HG03097 (cell line): ENCODE data around the gene MMP24.

Source experiments
- ATAC-seq: cut with Tn5 transposase; IDR thresholded peaks from one replicate; pipeline ENCODE4 v1.9.1; 2021; ENCODE audit not compliant: unreplicated experiment, low FRiP score

Gene MMP24

DNA sequence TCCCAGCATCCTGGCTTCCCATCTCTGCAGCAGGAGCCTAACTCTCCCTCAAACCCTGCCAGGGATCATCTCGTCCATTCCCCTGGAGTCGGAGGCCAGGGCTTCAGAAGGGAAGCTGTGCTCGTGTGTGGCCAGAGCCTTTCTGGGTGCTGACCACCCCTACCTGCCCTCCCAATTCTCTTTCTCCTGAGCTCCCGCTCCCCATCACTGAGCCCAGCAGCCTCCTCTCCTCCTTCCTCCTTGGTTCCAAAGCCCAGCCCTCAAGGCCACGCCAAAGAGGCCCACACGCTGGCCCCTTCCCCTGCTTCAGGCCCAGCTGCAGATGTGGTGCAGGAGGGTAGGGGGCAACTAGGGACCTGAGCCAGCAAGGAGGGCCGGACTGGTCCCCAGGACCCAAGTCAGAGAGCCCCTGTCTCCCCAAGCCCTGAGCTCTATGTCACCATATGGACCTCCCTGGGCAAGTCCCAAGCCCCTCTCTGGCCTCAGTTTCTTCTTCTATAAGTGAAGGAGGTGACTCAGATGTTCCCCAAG lies 64.5 kb downstream of the MMP24 start:
- no peak for ATAC-seq

DNA sequence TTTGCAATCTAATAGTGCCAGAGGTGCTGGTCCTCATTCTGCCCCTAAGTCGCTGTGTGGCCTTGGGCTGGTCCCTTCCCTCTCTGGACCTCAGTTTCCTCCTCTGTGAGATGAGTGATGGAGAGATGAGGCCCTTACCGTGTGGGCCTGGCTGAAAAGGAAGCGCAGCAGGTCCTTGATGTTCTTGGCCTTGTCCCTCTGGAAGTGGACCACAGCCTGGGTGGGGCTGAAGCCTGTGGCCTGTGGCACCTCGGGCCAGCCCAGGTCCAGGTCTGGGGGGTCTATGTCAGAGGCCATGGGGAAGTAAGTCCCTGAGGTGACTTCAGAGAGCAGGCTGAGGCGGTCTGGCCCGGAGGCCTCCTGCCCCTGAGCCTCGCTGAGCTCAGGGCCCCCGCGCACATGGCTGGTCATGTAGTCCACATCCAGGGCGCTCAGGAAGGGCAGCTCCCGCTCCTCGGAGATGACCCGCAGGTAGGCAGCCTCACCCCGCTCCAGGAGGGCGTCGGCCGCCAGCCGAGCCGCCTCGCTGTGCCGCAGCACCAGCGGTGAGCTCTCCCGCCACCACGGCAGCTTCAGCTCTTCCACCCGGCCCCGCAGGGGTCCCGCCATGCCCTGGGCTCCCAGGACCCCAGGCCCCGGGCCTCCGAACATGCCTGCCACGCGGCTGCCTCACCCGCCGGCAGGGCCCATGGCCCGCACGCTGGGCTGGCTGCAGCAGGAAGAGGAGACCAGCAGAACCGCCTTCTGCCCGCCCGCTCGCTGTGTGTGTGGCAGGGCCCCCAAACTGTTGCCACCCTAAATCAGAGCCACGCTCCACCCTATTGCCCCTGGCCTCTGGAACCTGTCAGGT lies 65.4 kb downstream of the MMP24 start, which contains the start of gene FAM83C:
FAM83C (minus strand) TSS at position 772 of the 850 bp plus-strand sequence; CDS start at position 651, 121 bp downstream.
- ATAC-seq = no peak

DNA sequence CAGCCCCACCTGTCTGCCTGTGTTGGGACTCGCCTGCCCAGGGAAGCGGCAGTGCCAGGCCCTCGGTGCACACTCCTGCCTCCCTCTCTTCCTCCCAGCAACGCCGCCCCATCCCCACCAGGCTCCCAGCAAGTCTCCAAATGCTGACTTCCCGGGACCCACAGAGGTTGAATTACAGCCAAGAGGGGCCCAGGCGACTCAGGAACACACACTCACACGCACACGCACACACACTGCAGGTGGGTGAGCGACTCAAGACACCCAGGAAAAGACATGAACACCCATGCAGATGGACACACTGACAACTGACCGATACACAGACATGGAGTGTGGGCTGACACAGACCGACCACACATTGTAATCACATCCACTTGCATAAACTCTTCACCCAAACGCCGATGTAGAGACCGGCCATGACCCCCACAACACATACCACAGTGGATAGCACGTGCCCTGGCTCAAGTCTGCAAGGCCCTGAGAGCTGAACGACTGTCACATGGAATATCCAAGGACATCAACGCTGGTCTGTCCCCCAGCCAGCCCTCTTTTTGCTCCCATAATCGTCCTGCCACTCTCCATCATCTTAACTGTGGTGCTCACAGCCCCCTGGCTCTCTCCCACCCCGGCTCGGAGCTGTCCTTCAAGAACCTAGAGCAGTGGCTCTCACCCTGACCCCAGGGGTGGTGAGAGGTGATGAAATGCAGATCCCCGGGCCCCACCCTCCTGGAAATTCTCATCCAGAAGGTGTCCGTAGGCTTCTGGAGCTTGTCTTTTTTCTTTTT lies 66.2 kb downstream of the MMP24 start:
- ATAC-seq = no peak

DNA sequence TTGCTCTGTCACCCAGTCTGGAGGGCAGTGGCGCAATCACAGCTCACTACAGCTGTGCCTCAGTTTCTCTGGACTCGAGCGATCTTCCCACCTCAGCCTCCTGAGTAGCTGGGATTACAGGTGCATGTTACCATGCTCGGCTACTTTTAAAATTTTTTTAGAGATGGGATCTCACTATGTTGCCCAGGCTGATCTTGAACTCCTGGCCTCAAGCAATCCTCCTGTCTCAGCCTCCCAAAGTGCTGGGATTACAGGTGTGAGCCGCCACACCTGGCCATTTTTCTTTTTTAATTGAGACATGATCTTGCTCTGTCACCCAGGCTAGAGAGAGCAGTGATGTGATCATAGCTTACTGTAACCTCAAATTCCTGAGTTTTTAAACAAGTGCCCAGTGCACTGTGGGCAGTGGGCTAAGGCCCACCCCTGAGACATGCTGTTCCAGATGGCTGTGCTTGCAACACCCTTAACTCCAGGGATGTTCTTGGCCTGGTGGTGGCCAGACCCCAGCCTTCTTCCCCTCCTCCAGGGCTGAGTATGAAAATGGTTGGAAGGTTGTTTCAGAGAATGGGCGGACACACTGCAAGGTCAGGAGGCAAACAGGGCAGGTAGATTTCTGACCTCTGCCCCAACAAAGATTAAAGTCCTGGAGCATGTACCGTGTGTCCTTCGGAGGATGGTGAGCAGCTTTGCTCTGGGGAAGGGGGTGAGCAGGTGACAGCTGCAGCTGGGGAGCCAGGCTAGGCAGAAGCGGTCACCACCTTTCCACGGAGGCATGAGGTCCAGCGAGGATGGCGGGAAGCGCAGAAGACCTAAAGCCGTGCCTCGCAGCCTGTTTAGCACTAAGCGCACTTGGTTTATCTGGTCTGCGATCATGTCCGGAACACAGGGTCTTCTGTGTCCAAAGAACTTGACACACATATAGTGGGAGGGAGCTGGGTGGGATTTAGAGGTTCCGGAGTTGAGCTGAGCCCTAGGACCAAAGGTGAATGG lies 67.1 kb downstream of the MMP24 start:
- no peak for ATAC-seq

DNA sequence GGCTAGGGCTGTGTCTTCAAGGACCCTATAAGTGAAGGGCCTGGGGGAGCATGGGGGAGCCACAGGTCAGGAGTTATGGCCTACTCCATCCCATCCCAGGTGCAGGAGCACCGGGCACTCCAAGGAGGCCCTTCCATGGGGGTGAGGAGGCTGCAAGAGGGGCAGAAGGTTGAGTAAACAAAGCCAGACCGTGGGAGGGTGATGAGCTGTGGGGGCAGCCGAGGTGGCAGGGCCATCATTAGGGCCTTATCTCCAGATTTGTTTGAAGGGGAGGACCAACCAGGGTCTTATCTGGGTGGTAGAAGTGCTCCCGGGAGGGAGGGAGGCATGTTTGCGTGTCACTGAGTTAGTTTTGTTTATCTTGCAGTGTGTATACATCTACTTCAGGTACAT lies 67.8 kb downstream of the MMP24 start:
- no peak for ATAC-seq

DNA sequence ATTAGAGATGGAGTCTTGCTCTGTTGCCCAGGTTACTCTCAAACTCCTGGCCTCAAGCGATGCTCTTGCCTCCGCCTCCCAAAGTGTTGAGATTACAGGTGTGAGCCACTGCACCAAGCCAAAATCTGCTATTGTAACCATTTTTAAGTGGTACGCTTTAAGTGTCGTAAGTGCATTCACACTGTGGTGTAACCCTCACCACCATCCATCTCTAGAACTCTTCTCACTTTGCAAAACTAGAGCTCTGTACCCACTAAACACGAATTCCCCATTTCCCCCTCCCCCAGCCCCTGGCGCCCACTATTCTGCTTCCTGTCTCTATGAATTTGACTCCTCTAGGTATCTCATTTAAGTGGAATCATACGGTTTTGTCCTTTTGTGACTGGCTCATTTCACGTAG lies 68.6 kb downstream of the MMP24 start:
- ATAC-seq = no peak

DNA sequence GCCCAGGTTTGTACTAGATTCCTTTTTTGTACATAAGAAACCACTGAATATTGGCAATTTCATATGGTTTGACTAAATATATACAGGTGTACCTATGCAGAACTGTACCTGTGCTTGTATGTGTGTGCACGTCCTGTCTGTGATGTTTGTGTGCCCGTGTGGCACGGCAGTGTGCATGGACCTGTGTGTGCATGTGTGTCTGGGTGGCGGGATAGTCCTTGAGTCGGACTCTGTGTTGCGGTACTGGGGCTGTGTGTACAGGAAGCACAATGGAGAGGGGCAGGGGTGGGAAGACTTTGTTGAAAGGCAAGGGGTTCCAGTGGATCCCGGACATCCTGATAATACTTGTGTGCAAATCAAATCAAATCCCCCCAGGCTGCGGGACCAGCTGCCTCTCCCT lies 69.2 kb downstream of the MMP24 start:
- ATAC-seq = no peak

DNA sequence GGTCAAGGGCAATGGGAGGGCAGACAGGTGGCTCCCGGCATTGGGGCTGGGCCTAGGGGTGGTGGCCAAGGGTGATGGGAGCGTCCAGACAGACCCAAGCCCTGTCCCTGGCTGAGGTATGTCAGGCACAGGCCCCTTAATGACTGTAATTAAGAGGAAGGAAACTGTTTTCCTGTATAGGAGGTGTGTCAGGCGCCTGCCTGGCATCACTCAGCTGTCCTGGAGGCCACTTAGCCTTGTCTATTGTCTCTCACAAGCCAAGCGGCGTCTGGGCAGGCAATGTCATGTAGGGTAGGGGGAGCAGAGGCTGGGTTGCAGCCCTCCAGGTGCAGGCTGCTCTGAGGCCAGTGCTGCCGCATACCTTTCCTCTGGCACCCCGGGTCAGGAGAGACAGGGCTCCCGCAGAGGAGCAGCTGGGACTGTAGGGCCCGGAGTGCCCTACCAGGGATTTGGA lies 69.6 kb downstream of the MMP24 start:
- no peak for ATAC-seq

DNA sequence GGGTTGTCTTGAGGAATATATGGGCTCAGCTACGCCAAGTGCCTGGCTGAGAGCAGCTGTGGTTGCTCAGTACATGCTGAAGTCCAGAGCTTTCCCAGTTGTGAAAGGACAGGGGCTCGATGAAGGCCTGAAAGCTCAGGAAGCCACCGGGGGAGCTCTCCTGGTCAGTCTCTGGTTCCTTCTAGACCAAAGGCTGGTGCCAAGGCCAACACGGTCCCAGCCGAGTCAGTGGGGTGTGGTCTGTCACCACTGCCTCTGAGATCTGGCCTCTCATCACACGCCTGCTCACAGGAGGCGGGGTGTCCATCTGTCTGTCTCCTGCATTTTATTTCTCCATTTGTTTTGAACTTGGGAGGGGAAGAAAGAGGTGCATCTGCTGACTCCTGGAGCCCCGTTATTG lies 70.7 kb downstream of the MMP24 start:
- no peak for ATAC-seq

DNA sequence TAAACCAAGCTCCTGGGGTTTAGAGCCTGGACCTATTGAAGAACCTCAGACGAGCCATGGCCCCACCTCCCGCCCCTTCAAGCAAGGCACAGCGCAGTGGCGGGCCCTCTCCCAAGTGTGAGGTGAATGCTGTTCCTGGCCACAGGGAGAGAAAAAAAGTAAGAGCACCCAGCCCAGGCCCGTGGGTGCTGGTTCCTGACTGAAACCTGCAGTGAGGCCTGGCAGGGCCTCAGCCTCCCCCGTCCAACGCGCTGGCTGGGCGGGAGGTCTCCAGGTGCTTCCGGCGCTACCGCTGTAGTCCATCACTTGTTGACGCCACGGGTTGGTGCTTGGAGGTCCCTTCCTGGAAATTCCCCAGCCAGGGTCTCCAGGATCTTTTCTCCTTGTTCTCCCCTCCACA lies 71.2 kb downstream of the MMP24 start:
- no peak for ATAC-seq

DNA sequence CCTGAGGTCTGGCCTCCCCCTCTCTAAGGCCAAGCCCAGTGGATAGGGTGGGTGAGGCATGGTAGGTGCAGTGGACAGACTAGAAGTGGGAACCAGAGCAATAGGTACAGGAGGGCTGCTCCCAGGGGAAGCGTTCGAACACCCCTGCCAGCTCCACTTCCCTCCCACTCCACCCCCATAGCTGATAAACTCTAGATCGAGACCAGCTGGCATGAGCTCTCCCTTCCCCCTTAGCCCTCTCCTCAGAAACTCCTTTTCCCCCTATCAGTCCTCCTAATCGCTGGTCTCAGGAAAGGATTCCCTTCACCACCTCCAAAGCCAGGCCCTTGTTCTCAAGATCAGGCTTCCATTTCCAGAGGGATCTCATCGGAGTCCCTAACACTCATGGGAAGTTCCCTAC lies 71.8 kb downstream of the MMP24 start:
- ATAC-seq = no peak

DNA sequence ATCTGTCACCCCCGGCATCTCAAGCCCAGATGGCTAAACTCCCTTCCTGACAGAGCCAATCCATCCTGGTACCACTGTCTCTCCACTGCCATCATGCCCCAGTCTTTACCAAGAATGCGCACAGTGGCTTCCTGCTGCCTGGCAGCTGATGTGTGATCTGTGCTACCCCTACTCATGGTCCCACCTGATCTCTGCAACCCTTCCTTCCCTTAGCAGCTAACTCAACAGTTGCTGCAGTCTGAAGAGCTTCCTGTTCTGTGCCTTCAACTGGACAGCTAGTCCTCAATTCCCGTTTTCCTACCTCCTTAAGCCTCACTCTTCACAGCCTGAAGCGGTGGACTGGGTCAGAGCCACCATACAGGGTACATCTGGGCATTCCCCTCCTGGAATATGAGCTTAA lies 73.3 kb downstream of the MMP24 start:
- ATAC-seq = no peak

DNA sequence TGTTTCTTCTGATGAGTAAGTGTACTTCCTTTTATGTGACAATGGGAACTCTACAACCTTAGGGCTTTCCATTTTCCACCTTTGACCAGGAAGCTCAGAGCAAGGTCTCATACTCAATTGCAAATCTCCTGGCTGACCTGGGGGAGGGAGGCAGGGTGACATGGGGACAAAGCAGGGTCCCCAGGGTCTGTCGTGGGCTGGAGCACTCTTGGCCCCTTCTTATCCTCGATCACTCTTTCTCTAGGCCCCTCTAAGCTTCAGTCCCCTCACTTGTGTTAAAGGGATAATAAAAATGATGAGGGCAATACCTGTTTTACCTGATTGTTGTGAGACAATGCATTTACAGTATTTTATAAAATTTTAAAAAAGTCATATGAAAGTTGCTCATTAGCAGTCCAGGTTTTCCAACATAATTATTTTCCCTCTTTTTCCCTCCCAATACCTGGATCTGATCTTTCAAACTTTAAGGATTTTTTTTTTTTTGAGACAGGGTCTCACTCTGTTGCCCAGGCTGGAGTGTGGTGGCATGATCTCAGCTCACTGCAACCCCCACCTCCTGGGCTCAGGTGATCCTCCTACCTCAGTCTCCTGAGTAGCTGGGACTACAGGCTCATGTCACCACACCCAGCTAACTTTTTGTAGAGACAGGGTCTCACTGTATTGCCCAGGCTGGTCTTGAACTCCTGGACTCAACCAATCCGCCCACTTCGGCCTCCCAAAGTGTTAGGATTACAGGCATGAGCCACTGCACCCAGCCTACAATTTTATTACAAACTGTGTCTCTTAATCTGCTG lies 74.2 kb downstream of the MMP24 start:
- ATAC-seq = no peak

DNA sequence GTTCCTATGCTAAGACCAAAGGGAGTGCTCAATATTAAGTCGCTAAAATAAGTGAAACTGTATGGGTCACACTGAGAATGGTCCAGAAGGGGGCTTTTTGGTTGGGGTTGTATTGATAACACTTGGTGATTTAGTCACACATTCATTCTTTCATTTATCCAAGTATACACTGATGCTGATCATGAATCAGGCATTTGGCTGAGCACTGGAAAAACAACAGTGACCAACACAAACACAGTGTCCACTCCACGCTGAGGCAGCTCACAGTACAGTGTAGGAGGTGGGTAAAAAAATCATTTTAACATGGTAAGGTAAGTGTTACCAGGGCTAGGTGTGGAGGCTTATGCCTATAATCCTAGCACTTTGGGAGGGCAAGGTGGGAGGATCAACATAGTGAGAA lies 74.9 kb downstream of the MMP24 start:
- no peak for ATAC-seq

DNA sequence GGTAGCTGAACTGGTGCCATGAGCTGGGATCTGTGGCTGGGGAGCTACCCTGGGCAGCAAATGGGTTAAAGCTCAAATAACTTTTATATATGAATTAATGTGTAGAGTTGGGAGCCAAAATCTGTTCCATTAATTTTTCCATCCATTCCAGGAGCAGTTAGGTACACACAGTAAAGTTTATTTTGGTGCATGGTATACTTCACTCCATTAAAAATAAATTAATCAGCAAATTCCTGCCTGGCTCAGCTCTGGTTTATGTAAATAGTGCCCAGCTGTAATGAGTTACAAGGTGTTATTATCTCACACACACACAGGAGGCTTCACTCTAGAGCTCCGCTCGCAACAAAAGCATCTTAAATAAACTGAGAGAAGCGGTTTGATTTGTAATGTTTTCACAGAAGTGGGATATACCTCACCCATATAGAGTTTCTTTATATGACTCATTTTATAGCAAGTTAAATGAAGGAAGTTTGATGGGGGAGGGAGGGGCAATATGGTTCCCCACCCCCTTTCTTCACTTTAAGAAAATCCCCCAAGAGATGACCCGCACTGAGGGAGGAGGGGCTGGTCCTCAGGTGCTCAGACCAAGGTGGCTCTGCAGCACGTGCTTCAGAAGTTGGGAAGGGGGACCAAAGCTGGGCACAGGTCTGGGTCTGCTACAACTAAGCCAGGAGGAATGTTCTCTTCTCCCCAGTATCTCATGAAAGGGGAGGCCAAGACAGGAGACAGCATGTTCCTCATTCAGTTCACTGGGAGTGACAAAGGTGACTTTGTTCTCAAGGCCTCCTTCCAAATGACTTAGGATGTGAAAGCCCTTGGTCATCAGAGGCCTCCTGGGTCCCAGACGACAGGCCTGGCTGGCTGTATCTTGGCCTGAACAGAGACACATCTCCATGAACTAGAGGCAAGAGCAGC lies 76.2 kb downstream of the MMP24 start:
- no peak for ATAC-seq

DNA sequence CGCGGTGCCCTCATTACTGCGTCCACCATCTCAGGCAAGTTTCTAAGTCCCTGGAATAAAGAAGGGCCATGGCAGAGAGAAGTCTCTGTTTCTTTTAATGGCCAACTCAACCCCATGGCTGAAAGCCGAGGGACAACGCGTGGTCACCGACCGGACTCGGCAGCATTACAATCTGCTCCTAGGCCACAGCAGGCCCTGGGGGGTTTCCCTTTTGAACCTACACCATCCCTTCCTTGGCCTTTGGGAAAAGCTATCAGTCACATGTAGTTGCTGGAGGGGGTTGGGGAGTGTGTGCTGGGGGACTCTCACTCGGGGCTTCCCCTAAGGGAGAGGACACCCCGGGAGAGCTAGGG lies 76.9 kb downstream of the MMP24 start:
- ATAC-seq = no peak

DNA sequence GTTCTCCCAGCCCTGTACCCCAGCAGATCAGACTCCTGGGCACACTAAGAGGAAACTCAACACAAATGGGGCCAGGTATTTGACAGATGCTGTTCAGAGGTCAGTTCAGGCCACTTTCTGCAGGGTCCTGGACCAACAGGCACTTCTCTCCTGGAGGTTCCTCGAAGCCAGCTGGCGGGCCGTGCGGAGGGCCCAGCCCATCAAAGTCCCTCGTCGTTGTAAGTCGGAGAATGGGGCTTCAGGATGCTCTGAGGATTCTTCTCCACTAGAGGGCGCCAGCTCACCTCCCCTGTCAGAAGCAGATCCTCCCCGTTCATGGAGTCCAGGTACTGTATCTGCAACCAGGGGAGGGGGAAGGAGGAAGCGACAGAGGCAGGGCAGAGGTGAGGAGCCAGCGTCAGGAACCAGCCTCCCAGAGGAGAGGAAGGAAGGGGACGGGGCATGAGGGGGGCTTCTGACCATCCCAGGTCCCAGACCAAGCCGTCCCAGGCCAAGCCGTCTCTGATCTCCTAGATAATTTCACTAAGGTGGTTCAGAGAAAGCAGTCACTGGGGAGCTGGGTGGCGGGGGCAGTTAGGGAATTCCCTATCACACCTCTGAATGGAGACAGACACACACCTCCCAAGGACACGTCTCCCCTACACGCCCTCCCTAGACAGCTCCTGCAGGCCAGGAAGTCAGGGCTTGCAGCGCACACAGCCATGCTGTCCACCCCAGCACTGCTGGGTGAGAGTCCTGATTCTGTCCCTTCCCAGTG lies 77.4 kb downstream of the MMP24 start:
- ATAC-seq = no peak

DNA sequence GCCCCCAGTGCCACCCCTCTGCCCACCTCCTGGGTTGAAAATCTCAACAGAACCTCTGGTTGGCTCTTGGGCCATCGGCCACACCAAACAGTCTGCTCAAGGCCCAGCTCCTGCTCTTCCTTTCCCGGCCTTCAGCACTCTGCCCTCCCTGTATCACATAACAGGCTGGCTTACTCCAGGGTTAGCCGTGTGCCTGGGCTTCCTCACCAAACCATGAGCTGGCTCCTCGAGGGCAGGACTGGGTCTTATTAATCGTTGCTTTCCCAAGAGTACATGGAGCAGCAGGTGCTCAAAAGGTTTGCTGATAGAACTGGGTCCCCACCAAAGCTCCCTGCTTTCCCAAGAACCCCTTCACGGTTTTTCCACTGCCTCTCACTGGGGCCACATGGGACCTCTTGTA lies 78.5 kb downstream of the MMP24 start:
- ATAC-seq = no peak
